Measurements from ENCODE around the gene VAV2.

The VAV2 gene

GRCh38 chr9:134030821-134031470 is 38.8 kb upstream of the VAV2 start:
- H3K4me3 ChIP-seq (ENCODE audit: low read depth, low read length): no peak overlapping the region
- DNase-seq (ENCODE audit: low read depth): no peak
- TF ChIP-seq CTCF (IDR thresholded peaks at IDR 0.05; ENCODE audit: insufficient read depth, low read depth, low read length, missing control alignments): no peak

GRCh38 chr9:134029248-134030226 is 37.4 kb upstream of the VAV2 start:
- TF ChIP-seq CTCF (IDR thresholded peaks at IDR 0.05; ENCODE audit: insufficient read depth, low read depth, low read length, missing control alignments): no peak
- no peak overlapping the region for H3K4me3 ChIP-seq (ENCODE audit: low read depth, low read length)
- DNase-seq (ENCODE audit: low read depth): no peak

- TF ChIP-seq CTCF (IDR thresholded peaks at IDR 0.05; ENCODE audit: insufficient read depth, low read depth, low read length, missing control alignments): no peak
- H3K4me3 ChIP-seq (ENCODE audit: low read depth, low read length): no peak overlapping the region
- DNase-seq (ENCODE audit: low read depth): no peak
Measured at GRCh38 chr9:134028575-134029247, 36.6 kb upstream of the VAV2 start.

GRCh38 chr9:134028076-134028475 is 36.0 kb upstream of the VAV2 start:
- no peak for DNase-seq (ENCODE audit: low read depth)
- no peak overlapping the region for H3K4me3 ChIP-seq (ENCODE audit: low read depth, low read length)
- TF ChIP-seq CTCF (IDR thresholded peaks at IDR 0.05; ENCODE audit: insufficient read depth, low read depth, low read length, missing control alignments): no peak

GRCh38 chr9:134027561-134027960 is 35.4 kb upstream of the VAV2 start:
- no peak overlapping the region for H3K4me3 ChIP-seq (ENCODE audit: low read depth, low read length)
- no peak for DNase-seq (ENCODE audit: low read depth)
- TF ChIP-seq CTCF (IDR thresholded peaks at IDR 0.05; ENCODE audit: insufficient read depth, low read depth, low read length, missing control alignments): no peak

- no peak for TF ChIP-seq CTCF (IDR thresholded peaks at IDR 0.05; ENCODE audit: insufficient read depth, low read depth, low read length, missing control alignments)
- DNase-seq (ENCODE audit: low read depth): no peak
- H3K4me3 ChIP-seq (ENCODE audit: low read depth, low read length): no peak overlapping the region
Measured at GRCh38 chr9:134026981-134027380, 34.9 kb upstream of the VAV2 start.
